HG02642 (cell line): Measurements from ENCODE around the gene TMC2.
"Not testable (repeated sequence)": the region's sequence is repeated elsewhere in the genome, so short reads cannot be mapped to it uniquely, and the experiment has no call there.

Experiments
- ATAC-seq: cut with Tn5 transposase; IDR thresholded peaks from one replicate; pipeline ENCODE4 v1.9.1; 2021; ENCODE audit warnings: mild to moderate bottlenecking; ENCODE audit not compliant: unreplicated experiment, poor library complexity

The TMC2 gene

GRCh38 chr20:2523919-2524708, 12.3 kb upstream of the TMC2 start:
- peak; percentile 74 for ATAC-seq

- peak; percentile 49 for ATAC-seq
Observed at GRCh38 chr20:2524709-2525506, 11.5 kb upstream of the TMC2 start.

GRCh38 chr20:2526218-2526583, 10.2 kb upstream of the TMC2 start:
- ATAC-seq = not testable (repeated sequence)

- no peak for ATAC-seq
Observed at GRCh38 chr20:2527762-2528161, 8.6 kb upstream of the TMC2 start.

- ATAC-seq = no peak
Observed at GRCh38 chr20:2528671-2529271, 7.6 kb upstream of the TMC2 start.

- ATAC-seq = no peak
Observed at GRCh38 chr20:2533118-2533517, 3.3 kb upstream of the TMC2 start.

- ATAC-seq = no peak
Observed at GRCh38 chr20:2535711-2536559, 438 bp upstream of the TMC2 start.

- no peak for ATAC-seq
Observed at GRCh38 chr20:2537101-2537500, 728 bp downstream of the TMC2 start.

GRCh38 chr20:2538356-2538755, 2.0 kb downstream of the TMC2 start:
- ATAC-seq = no peak

GRCh38 chr20:2538931-2539720, 2.8 kb downstream of the TMC2 start:
- no peak for ATAC-seq

GRCh38 chr20:2541940-2542339, 5.6 kb downstream of the TMC2 start:
- ATAC-seq = no peak

GRCh38 chr20:2542361-2542760, 6.0 kb downstream of the TMC2 start:
- ATAC-seq = no peak

GRCh38 chr20:2544211-2544610, 7.8 kb downstream of the TMC2 start:
- no peak for ATAC-seq

GRCh38 chr20:2545594-2545993, 9.2 kb downstream of the TMC2 start:
- ATAC-seq = no peak

- no peak for ATAC-seq
Observed at GRCh38 chr20:2557873-2558580, 21.7 kb downstream of the TMC2 start.

- no peak for ATAC-seq
Observed at GRCh38 chr20:2558581-2559278, 22.4 kb downstream of the TMC2 start.

- no peak for ATAC-seq
Observed at GRCh38 chr20:2559279-2559626, 22.9 kb downstream of the TMC2 start.

- ATAC-seq = no peak
Observed at GRCh38 chr20:2559651-2560050, 23.3 kb downstream of the TMC2 start.

GRCh38 chr20:2563116-2563515, 26.7 kb downstream of the TMC2 start:
- ATAC-seq = no peak
